GM19025 (cell line): ENCODE measurements around the gene BGN.

ENCODE experiments used
- ATAC-seq: cut with Tn5 transposase; IDR thresholded peaks from one replicate; pipeline ENCODE4 v1.9.1; 2021; ENCODE audit warnings: mild to moderate bottlenecking, low read depth, moderate library complexity; ENCODE audit not compliant: unreplicated experiment

Gene BGN

DNA sequence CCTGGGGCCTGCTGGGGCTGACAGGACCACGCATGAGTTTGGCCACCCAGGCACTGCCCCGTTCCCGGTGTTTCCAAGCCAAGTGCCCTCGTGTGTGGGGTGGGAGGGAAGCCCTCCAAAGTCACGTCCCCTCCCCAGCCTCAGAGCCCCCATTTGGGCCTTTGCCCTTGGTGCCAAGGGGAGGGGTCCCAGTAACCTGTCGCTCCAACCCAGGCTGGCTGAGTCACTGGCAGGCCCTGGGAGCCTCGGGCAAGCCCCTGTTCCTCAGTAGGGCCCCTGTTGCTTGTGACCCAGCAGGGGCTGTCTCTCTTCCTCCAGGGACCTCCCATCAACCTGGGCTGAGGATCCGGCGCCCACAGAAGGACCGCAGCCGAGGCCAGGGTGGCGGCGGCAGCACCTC, 13.7 kb upstream of the BGN start:
- ATAC-seq: no peak

DNA sequence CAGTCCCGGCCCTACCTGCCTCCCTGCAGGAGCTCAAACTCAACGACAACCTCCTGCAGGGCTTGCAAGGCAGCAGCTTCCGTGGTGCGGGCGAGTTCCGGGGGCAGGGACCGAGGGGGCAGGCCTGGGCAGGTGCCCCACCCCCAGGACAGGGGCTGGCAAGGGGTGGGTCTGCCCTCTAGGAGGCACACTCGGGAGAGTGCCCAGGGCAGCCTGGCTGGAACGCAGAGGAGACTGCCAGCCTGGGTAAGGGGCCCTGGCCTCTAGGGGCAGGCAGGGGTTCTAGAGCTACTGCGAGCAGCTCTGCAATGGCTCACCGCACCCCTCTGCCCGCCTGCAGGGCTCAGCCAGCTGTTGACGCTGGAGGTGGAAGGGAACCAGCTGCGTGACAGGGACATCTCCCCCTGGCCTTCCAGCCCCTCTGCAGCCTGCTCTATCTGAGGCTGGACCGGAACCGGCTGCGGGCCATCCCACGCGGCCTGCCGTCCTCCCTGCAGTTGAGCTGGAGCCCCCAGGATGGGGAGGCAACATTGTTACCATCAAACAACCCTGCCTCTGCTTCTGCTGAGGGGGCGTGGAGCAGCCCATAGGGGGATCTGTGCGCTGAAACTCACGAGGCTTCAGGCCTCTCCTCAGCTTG, 12.3 kb upstream of the BGN start:
- no peak for ATAC-seq

DNA sequence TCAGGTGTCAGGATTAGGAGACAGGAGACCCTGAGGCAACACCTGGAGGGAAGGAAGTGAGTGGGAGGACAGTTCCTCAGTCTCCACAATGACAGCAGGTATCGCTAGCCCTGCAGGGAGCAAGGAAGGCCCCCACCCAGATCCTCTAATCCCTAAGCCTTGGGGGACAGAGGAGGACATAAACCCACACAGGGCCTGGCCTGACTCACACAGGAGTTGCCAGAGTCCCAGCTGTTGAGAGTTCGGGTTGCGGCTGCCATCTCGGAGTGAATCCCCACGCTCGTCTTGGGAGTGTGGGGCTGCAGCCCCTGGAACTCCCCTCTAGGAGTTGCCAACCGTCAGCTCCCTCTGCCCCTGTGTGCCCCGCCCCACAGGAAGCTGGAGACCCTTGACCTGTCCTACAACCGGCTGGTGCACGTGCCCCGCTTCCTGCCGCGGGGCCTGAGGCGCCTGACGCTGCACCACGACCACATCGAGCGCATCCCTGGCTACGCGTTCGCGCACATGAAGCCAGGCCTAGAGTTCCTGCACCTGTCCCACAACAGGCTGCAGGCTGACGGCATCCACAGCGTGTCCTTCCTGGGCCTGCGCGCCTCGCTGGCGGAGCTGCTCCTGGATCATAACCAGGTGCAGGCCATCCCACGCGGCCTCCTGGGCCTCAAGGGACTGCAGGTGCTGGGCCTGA, 9.2 kb upstream of the BGN start:
- ATAC-seq: no peak

DNA sequence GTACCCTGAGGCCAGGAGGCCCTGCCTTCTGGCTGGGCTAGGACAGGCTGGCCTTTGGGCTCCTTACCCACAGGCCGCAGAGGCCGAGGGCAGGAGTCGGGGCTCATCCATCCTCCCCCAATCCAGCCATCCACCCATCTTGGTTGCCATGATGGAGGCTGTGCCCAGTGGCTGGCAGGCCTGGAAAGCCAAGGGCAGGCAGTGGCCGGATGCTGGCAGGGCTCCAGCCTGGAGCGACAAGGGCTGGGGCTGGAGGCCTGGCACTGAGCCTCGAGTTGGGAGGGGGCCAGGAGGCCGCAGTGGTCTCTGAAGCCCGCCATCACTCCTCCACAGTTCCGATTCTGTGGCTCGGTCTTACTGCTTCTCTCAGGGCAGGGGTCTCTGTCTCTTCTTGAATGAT, 8.6 kb upstream of the BGN start:
- no peak for ATAC-seq

DNA sequence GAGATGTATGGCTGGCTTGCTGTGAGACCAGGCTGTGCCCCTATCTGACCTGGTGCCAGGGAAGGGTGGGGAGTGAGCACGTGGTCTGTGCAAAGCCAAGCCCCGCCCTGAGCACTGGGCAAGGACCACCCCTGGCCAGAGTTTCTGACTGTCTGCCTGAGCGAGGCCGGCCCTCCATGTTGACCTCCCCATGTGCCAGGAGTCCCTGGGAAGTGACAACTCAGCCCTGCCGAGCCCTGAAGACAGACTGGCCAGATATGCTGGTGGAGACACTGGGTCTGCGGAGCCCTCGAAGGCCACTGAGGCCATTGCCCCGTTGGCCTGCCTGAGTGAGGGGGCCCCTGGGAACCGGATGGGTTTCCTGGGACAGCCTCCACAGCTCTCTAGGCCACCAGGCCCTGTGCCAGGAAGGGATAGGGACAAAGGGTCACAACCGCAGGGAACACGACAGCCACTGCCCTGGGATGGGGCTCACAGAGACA, 7.1 kb upstream of the BGN start:
- no peak for ATAC-seq

DNA sequence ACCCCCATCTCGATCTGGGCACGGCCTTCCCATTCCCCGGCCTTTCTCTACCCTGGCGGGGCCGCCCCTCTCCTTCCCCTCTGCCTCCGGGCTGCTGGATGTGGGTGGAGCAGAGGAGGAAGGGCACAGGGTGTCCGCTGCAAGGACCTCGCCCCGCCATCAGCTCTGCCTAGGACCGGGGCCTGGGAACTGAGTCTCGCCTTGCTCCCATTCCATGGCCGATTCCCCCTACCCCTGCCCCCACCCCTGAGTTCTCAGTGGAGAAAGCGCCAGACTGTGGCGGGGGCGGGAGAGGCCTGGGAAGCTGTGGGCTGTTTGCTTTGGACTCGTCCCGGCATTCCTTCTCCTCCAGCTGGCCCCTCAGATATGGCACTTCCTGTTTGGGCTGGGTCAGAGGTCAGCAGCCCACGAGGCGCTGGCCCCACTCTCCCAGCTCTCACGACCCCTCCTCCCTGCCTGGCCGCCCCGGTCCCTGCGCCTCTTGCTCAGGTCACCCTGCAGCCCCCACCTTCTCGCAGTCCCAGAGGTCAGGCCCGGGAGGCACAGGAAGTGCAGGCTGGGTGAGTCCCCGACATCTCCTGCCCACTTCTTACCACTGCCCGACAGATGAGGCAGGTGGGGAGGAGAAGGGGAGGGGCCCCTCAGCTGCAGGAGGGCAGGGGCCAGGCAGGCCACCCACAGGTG, 6.4 kb upstream of the BGN start:
- ATAC-seq: no peak

DNA sequence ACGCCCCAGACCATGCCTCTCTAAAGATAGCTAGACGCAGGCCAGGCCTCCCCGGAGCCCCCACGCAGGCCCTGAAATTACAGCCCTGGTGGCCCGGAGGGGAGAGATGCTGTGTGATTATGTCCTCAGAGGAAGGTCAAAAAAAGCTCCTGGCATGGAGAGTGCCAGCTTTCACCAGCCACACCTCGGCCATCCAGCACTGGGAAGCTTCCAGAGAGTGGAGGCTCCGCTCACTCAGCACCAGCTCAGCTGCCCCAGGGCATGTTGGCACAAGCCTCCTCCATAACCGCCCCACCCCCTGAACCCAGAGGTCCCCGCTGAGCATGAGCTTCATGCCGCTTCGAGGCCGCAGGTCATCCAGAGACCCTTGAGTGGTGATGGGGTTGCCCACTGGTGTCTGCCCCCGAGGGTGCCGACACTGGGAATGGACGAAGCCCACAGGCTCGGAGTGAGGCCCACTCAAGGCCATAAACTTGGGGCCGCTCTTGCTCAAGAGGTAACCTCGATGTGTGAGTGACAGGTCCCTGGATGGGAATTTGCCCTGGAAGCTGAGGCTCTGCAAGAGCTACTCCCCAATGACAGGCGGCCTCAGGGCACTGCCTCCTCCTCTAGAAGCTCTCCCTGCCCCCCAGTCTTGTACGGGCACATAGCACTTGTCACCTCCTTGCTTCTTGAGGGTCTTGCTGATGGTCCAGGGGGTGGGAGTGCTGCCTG, 4.4 kb upstream of the BGN start:
- no peak for ATAC-seq

DNA sequence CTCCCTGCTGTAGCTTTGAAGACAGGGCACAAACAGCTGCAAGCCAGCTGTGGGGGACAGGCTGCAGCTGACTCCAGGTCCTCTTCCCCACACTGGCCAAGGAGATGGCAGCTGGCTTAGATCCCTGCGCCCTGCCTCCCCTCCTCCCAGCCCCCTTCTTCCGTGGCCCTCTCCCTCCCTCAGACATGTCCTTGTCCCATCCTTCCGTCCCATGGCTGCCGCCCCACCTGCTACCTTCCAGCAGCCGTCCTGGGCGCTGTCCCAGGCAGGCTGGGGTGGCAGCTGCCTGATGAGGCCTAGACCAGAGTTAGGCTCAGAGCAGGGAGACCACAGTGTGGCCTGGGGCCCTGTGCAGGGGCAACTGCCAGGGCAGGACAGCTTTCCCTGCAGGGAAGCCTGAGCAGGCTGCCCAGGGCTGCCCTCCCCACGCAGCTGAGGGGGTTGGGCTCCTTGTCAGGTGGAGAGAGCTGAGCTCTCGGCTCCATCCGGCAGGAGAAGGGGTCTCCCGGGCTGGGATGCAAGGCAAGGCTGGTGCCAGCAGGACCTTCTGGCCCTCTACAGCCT, 3.3 kb upstream of the BGN start:
- no peak for ATAC-seq

DNA sequence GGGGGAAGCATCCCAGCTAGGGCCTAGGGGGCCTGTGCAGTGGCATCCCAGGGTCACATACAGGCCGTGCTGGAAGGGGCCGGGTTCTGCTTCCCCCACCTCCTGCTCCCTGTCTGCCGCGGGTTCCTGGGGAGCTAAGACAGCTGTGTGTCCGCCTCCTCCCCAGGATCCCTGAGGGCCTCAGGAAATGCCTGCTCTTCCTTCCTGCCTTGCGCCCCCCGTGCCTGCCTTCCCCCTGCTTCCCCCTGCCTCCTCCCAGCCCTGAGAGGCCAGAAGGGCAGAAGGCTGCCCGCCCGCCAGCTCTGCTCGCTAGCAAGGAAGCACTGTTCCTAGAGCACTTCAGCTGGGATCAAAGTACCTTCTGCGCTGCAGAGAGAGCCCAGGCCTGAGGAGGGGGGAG, 2.9 kb upstream of the BGN start:
- no peak for ATAC-seq

DNA sequence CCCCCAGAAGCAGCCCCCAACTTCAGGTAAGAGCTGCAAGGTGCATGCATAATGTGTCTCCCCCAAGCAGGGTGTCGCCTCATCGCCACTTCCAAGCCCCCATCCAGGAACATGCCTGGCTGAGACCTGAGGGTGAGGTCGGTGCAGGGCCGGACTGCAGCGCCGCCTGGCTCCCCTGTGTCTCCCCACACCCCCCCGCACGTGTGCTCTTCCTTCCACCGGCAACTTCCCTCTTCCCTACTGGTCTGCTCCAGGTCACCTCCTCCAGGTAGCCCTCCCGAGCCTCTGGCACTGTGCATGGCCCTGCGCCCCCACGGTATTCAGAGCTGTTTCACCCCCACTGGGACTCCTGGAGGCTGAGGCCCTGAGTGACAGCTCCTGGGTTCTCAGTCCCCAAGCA, 2.2 kb upstream of the BGN start:
- no peak for ATAC-seq

DNA sequence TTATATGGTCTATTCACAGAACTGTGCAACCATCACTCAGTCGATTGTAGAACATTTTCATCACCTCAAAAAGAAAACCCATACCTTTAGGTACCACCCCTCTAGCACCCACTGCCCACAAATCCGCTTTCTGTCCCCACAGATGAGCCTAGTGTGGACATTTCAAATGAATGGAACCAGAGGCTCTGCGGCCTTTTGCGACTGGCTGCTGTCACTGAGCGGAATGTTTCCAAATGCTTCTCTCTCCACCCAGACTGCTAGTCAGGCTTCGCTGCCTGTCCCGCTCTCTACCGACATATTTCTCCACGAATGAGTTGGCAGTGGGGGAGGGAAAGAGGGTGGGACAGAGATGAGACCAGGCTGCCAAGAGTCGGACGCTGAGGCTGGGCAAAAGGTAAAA, 1.7 kb upstream of the BGN start:
- ATAC-seq: no peak

DNA sequence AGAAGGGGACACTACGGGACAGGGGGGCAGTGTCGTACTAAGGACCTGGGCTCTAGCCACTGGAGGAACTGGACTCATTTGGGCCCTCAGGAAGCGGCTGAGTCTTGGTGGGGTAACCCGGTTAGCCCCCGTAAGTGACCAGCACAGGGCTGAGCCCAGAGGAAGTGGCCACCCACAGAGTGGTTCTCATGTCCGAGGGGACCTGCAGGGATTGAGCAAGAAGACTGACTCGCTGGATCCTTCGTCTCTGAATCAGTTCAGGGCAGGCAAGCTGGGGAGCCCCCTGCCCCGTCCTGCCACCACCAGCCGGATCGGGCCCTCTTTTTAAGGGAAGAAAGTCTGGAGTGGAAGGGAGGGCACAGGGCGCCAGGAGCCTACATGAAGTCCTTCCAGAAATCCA, 719 bp upstream of the BGN start:
- ATAC-seq: no peak

DNA sequence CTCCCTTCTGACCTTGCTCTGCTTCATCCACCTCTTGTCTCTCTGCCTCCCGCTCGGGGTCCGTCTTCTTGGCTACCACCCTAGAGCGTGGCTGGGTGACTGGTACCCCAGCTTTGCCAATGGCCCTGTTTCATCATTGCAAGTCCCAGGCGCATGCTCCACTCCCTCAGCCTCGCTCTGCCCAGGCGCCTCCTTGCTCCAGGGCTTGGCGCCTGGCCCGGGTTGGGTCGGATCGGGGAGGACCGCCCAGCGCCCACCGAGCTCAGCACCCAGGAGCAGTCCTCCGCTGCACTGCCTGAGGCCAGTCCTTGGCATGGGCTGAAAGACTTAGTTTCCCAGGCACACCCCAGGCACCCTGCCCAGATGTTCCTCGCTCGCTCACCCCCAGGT, 577 bp downstream of the BGN start:
- ATAC-seq: no peak

DNA sequence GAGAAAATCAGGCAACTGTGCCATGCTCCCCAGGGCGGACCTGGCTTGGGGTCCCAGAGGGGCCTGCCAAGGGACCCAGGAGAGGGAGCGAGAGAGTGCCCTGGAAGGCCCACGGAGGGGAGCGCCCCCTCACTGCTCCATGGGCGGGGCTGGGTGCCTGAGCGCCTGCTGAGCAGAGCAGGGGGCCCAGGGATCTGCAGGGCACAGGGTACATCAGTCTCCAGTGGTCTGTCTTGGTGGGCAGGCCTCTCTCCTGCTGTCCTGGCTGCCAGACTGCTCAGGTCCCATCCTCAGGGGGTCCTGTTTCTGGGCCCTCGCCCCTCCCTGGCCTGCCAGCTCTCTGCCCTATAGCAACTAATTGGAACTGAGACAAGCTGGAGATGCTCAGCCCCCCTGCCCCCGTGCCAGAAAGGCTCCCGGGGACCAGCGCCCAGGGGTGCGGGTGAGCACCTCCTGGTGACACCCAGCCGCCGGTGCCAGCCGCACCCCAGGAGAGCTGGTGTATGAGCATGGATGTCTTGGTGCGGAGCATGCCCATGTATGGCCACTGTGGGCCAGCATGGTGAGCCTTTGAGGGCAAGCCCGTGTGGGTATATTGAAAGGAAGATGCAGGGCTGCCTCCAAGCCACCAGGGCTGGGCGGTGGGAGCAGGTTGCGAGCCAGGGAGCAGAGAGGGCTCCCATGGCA, 1.3 kb downstream of the BGN start:
- ATAC-seq: no peak

DNA sequence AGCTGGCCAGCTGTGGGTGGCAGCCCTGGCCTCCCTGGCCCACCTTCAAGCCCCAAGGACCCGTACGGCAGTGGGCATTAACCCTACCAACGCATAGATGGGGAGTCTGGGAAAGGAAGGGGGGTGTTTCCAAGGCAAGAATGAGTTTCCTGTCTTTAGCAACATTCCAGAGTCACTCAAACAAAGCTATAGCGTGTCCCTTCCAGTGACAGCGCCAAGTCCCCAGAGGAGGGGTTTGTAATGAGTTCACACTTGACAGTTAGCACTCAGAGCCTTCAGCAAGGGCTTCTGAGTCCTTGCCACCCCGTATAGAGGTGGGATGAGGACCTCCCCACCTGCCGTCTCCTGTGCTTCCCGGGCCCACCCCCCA, 1.8 kb downstream of the BGN start:
- ATAC-seq: no peak

DNA sequence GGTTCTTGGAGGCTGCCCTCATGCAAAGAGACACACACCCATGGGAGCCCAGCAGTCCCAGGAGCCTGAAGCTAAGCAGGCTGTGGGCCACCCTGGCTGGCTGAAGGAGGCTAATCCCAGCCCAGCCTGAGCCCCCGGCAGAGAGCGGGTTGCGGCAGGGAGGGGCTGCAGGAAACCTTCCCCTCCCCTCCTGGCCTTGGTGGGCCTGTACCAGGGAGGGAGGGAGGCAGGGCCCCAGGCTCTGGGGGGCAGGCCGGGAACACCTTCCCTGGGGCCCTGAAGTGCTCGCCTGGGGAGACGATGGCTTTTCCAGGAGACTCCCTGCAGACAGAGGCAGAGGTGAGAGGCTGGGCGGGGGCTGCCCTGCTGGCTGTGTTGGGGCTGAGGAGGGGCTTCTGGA, 3.7 kb downstream of the BGN start:
- ATAC-seq: no peak

DNA sequence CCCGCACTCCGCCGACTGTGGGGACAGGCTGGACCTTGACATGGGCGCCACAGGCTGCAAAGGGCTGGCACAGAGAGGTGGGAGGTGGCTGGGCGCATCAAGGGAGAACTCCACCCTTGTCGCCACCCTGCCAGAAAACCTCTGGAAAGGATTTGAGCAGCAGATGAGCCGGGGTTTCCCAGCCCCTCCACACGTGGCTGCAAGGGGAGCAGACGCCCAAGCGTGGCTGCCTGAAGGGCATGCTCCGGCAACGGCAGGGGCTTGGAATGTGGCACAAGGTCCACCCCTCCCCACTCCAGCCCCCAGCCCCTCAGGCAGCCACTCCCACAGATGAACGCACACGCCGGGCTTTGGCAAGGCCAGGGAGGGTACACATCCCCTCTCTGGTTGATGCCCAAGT, 4.6 kb downstream of the BGN start:
- ATAC-seq: no peak

DNA sequence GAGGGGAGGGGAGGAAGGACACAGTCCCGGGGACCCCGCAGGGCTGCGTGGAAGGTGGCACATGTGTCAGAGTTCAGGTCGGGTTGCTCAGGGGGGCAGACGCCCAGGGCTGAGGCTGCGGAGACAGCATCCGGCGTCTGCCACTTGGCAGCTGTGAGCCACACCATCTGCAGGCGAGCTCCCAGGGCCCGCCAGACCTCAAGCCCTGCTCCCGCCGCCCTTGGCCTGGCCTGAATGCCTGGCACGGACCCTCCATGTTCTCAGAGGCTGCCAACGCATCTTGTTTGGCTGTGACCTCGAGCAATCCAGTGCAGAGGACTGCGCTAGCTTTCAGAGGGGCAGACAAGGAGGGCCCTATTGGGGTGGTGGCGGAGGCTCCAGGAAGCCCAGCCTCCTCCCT, 5.1 kb downstream of the BGN start:
- no peak for ATAC-seq

DNA sequence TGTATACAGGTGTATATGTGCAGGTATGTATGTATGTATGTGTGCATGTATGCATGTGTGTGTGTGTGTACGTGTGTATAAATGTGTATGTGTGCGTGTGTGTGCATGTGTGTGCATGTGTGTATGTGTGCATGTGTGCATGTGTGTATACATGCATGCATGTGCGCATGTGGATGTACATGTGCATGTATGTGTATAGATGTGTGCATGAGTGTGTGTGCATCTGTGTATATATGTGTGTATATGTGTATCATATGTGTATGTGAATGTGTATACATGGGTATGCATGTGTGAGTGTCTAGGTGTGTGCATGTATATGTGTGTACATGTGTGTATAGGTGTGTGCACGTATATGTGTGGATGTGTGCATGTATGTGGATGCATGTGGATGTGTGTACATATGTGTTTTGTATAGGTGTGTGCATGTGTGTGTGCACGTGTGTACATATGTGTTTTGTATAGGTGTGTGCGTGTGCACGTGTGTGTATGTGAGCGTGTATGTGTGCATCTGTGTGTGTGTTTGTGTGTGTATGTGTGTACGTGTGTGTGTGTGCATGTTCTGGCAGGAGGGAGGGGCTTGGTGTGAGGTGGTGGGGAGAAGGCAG, 6.0 kb downstream of the BGN start:
- ATAC-seq: no peak

DNA sequence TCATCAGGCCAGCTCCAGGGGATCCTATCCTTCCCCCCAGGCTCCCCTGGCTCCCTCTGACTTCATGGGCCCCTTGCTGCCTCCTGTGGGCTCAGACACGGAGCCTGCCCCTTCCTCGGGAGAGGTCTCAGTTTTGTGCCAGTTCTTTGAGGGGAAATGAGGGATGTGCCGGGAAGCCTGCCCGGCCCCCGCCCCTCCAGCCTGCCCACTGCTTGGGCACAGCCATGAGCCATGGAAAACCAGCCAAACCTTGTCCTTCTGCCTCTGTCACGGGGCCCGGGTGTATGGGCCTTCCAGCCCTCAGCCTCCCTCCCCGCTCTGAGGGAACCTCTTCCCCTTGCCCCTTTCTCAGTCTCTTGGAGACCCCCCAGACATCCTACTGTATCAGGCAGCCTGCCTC, 6.8 kb downstream of the BGN start:
- no peak for ATAC-seq
